Measurements from ENCODE around the gene TELO2. TPM values are rescaled to one million over a fixed set of nuclear protein-coding genes. Genes with fewer than 3 reads are reported as not detected.

The TELO2 gene
- total and polyA plus RNA-seq, 11 donors: 11.8 to 29.6 (median 17.0) TPM

GRCh38 chr16:1470481-1471251 is 22.5 kb upstream of the TELO2 start:
- H3K36me3 ChIP-seq: peaks cover 0 to under 1% (median 0%) of the 10 kb centered on the region in 9 donors
- peaks cover 0 to 50% (median 15%) of the 10 kb centered on the region in 12 donors for H3K4me1 ChIP-seq
- H3K4me3 ChIP-seq: peak overlapping the region in 1 of 12 donors; percentile 28
- ATAC-seq (peak in 3 of 4 donors; percentile 29 to 45 (median 33)), DNase-seq (peak in 2 of 5 donors; percentile 63 to 68)
- no peaks in the 10 kb centered on the region for H3K27me3 ChIP-seq
- 61 to 78% (median 67%) methylated on average over 8 to 14 of the region's 14 CpGs for WGBS, 4 donors
- TF ChIP-seq, protein P1, sequence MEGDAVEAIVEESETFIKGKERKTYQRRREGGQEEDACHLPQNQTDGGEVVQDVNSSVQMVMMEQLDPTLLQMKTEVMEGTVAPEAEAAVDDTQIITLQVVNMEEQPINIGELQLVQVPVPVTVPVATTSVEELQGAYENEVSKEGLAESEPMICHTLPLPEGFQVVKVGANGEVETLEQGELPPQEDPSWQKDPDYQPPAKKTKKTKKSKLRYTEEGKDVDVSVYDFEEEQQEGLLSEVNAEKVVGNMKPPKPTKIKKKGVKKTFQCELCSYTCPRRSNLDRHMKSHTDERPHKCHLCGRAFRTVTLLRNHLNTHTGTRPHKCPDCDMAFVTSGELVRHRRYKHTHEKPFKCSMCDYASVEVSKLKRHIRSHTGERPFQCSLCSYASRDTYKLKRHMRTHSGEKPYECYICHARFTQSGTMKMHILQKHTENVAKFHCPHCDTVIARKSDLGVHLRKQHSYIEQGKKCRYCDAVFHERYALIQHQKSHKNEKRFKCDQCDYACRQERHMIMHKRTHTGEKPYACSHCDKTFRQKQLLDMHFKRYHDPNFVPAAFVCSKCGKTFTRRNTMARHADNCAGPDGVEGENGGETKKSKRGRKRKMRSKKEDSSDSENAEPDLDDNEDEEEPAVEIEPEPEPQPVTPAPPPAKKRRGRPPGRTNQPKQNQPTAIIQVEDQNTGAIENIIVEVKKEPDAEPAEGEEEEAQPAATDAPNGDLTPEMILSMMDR (IDR thresholded peaks at IDR 0.05): no peak
- no peak for TF ChIP-seq POLR2A (IDR thresholded peaks at IDR 0.05)
- H3K9me3 ChIP-seq: no peaks in the 10 kb centered on the region
- intact Hi-C loops (cut with DNase I): loop anchor here in 1 of 10 donors (5.0 kb wide), 1 partner anchor 48 kb away; the partner anchor contains the start of gene UQCC4
- peak overlapping the region in 2 of 12 donors; percentile 10 to 90 for H3K27ac ChIP-seq

- Histone ChIP-seq H3K27me3 (no peaks in the 10 kb centered on the region), H3K4me1 (peaks cover 0 to 54% (median 19%) of the 10 kb centered on the region in 12 donors), H3K27ac (peak overlapping the region in 1 of 12 donors; percentile 90), H3K9me3 (no peaks in the 10 kb centered on the region), H3K4me3 (peak overlapping the region in 1 of 12 donors; percentile 28), H3K36me3 (no peaks in the 10 kb centered on the region)
- TF ChIP-seq, protein P1 (IDR thresholded peaks at IDR 0.05): no peak
- no peak for TF ChIP-seq POLR2A (IDR thresholded peaks at IDR 0.05)
- WGBS, 4 donors: 80 to 90% (median 87%) methylated on average over 26 of the region's 26 CpGs
- intact Hi-C loops (cut with DNase I): loop anchor here in 1 of 10 donors (5.0 kb wide), 1 partner anchor 49 kb away; the partner anchor contains the start of gene UQCC4
- ATAC-seq (no peak), DNase-seq (no peak)
These were observed 21.5 kb upstream of the TELO2 start for GRCh38 chr16:1471569-1472194.

DNA sequence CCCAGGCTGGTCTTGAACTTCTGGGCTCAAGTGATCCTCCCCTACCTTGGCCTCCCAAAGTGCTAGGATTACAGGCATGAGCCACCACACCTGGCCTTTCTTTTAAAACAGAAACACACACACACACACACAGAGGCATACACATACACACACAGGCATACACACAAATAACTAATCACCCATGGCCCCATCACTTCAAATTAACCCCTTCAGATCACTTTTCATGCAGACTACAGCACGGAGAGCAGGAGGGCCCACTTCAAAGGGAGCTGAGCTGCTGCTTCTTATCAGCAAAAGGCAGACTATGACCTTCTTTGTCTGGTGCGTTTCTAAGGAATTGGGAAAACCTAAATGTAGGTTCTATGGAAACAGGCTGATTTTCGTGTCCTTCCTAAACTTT is 20.2 kb upstream of the TELO2 start:
- 63 to 71% (median 66%) methylated on average over 3 of the region's 3 CpGs for WGBS, 4 donors
- intact Hi-C loops (cut with DNase I): loop anchor here in 1 of 10 donors (5.0 kb wide), 1 partner anchor 51 kb away; the partner anchor contains the start of gene UQCC4
- no peaks in the 10 kb centered on the region for H3K9me3 ChIP-seq
- H3K27ac ChIP-seq: no peak overlapping the region
- peaks cover 0 to 54% (median 19%) of the 10 kb centered on the region in 12 donors for H3K4me1 ChIP-seq
- H3K4me3 ChIP-seq: no peak overlapping the region
- TF ChIP-seq, protein P1 (IDR thresholded peaks at IDR 0.05): no peak
- TF ChIP-seq POLR2A (IDR thresholded peaks at IDR 0.05): no peak
- DNase-seq (no peak), ATAC-seq (no peak)
- no peaks in the 10 kb centered on the region for H3K36me3 ChIP-seq
- H3K27me3 ChIP-seq: no peaks in the 10 kb centered on the region
